GDM1 (cell line): ENCODE measurements around the gene CNIH1.
"Not testable (repeated sequence)": the region's sequence is repeated elsewhere in the genome, so short reads cannot be mapped to it uniquely, and the experiment has no call there.

Experiments used
- DNase-seq: peaks from one replicate; lab custom pipeline; 2025; lab: John Stamatoyannopoulos, UW

The CNIH1 gene

GRCh38 chr14:54381821-54382220, 59.4 kb downstream of the CNIH1 start:
- no peak for DNase-seq

- DNase-seq: not testable (repeated sequence)
Observed at GRCh38 chr14:54380558-54380957, 60.6 kb downstream of the CNIH1 start.

GRCh38 chr14:54378893-54379292, 62.3 kb downstream of the CNIH1 start:
- not testable (repeated sequence) for DNase-seq

- no peak for DNase-seq
Observed at GRCh38 chr14:54377501-54377900, 63.7 kb downstream of the CNIH1 start.

GRCh38 chr14:54374117-54374884, 66.9 kb downstream of the CNIH1 start:
- DNase-seq: no peak
